ENCODE measurements around the gene SPRY1. TPM values are rescaled to one million over a fixed set of nuclear protein-coding genes. Genes with fewer than 3 reads are reported as not detected.

The SPRY1 gene
- total RNA-seq, 1 experiment from 2014 or later = 4.8 TPM

GRCh38 chr4:123353656-123354055 lies 42.9 kb upstream of the SPRY1 start:
- ATAC-seq = no peak
- TF ChIP-seq FOSL1 (IDR thresholded peaks at IDR 0.05; ENCODE audit: low read depth) = no peak
- no peak for TF ChIP-seq SP1 (IDR thresholded peaks at IDR 0.05; ENCODE audit: low read depth)
- no peak for TF ChIP-seq JUND (IDR thresholded peaks at IDR 0.05)
- TF ChIP-seq, protein P1, sequence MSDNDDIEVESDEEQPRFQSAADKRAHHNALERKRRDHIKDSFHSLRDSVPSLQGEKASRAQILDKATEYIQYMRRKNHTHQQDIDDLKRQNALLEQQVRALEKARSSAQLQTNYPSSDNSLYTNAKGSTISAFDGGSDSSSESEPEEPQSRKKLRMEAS (IDR thresholded peaks at IDR 0.05) = no peak
- TF ChIP-seq YY1 (IDR thresholded peaks at IDR 0.05; ENCODE audit: extremely low read depth, insufficient replicate concordance, low read depth, low read length) = no peak
- no peak for TF ChIP-seq SRF (IDR thresholded peaks at IDR 0.05; ENCODE audit: low read depth)
- no peak for TF ChIP-seq CBX3 (IDR thresholded peaks at IDR 0.05; ENCODE audit: low read depth)
- TF ChIP-seq, protein P2, sequence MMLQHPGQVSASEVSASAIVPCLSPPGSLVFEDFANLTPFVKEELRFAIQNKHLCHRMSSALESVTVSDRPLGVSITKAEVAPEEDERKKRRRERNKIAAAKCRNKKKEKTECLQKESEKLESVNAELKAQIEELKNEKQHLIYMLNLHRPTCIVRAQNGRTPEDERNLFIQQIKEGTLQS (IDR thresholded peaks at IDR 0.05) = no peak
- no peak for TF ChIP-seq ELF1 (IDR thresholded peaks at IDR 0.05; ENCODE audit: borderline replicate concordance, low read depth)
- no peak for TF ChIP-seq POLR2A (IDR thresholded peaks at IDR 0.05; ENCODE audit: borderline replicate concordance, extremely low read depth, insufficient read depth, insufficient read length)
- no peak for TF ChIP-seq RAD21 (IDR thresholded peaks at IDR 0.05; ENCODE audit: low read depth)
- no peak for TF ChIP-seq EGR1 (IDR thresholded peaks at IDR 0.05; ENCODE audit: low read depth)
- TF ChIP-seq, protein P3, sequence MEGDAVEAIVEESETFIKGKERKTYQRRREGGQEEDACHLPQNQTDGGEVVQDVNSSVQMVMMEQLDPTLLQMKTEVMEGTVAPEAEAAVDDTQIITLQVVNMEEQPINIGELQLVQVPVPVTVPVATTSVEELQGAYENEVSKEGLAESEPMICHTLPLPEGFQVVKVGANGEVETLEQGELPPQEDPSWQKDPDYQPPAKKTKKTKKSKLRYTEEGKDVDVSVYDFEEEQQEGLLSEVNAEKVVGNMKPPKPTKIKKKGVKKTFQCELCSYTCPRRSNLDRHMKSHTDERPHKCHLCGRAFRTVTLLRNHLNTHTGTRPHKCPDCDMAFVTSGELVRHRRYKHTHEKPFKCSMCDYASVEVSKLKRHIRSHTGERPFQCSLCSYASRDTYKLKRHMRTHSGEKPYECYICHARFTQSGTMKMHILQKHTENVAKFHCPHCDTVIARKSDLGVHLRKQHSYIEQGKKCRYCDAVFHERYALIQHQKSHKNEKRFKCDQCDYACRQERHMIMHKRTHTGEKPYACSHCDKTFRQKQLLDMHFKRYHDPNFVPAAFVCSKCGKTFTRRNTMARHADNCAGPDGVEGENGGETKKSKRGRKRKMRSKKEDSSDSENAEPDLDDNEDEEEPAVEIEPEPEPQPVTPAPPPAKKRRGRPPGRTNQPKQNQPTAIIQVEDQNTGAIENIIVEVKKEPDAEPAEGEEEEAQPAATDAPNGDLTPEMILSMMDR (IDR thresholded peaks at IDR 0.05 in 2 of 3, conservative IDR thresholded peaks at IDR 0.05 in 1 of 3; ENCODE audit: borderline replicate concordance in 1 of 3, insufficient read depth in 1 of 3, low read depth in 2 of 3, low read length in 2 of 3) = no peak
- no peak for TF ChIP-seq TCF7L2 (IDR thresholded peaks at IDR 0.05; ENCODE audit: borderline replicate concordance, extremely low read depth, insufficient read depth, insufficient read length)
- TF ChIP-seq, protein P4, sequence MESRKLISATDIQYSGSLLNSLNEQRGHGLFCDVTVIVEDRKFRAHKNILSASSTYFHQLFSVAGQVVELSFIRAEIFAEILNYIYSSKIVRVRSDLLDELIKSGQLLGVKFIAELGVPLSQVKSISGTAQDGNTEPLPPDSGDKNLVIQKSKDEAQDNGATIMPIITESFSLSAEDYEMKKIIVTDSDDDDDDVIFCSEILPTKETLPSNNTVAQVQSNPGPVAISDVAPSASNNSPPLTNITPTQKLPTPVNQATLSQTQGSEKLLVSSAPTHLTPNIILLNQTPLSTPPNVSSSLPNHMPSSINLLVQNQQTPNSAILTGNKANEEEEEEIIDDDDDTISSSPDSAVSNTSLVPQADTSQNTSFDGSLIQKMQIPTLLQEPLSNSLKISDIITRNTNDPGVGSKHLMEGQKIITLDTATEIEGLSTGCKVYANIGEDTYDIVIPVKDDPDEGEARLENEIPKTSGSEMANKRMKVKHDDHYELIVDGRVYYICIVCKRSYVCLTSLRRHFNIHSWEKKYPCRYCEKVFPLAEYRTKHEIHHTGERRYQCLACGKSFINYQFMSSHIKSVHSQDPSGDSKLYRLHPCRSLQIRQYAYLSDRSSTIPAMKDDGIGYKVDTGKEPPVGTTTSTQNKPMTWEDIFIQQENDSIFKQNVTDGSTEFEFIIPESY (IDR thresholded peaks at IDR 0.05; ENCODE audit: extremely low read depth, insufficient replicate concordance, low read length) = no peak
- no peak for TF ChIP-seq EZH2 (IDR thresholded peaks at IDR 0.05)
- TF ChIP-seq CEBPB (IDR thresholded peaks at IDR 0.05; ENCODE audit: low read depth) = no peak
- no peak for TF ChIP-seq REST (IDR thresholded peaks at IDR 0.05; ENCODE audit: low read depth)
- no peak for TF ChIP-seq EZH2phosphoT487 (IDR thresholded peaks at IDR 0.05; ENCODE audit: borderline replicate concordance)
- Histone ChIP-seq H3K27ac (ENCODE audit: low read depth, low read length) (no peak overlapping the region), H3K4me2 (ENCODE audit: low read length) (no peak overlapping the region), H3K36me3 (ENCODE audit: control insufficient read depth in 1 of 2, insufficient read depth in 2 of 2, low read length in 2 of 2) (no peaks in the 10 kb centered on the region), H3K4me3 (replicated peaks in 1 of 2; ENCODE audit: low read depth in 1 of 2, low read length in 2 of 2) (no peak overlapping the region), H3K9ac (ENCODE audit: low read length) (no peak overlapping the region), H2AFZ (ENCODE audit: low read depth, low read length, poor library complexity, severe bottlenecking) (no peak overlapping the region), H3K9me3 (ENCODE audit: control insufficient read depth in 1 of 2, insufficient read depth in 1 of 2, low read depth in 1 of 2, low read length in 2 of 2) (no peaks in the 10 kb centered on the region), H4K20me1 (ENCODE audit: insufficient read depth) (no peaks in the 10 kb centered on the region), H3K9me2 (ENCODE audit: insufficient read depth) (no peaks in the 10 kb centered on the region), H3K4me1 (ENCODE audit: control insufficient read depth in 1 of 2, insufficient read depth in 2 of 2, low read length in 2 of 2) (no peaks in the 10 kb centered on the region), H3K79me2 (ENCODE audit: insufficient read depth, low read length) (no peaks in the 10 kb centered on the region), H3K27me3 (ENCODE audit: insufficient read depth, low read length) (no peaks in the 10 kb centered on the region)
- POLR2A ChIA-PET = no interaction called here
- RAD21 ChIA-PET (ENCODE audit: low non-redundant PET in 1 of 2, low total read pairs in 2 of 2, uncharacterized antibody in 2 of 2, unreplicated experiment in 2 of 2) = no interaction called here
- intact Hi-C loops (cut with micrococcal nuclease) = no loop called here
- CTCF ChIA-PET = no interaction called here
- no peak for DNase-seq (ENCODE audit: low read depth, low spot score)
- no TSS peak for BruUV-seq (replicated peaks)
